Activated gamma-delta T cell treated with anti-CD3 and anti-CD28 coated beads, Interleukin-2, amount 50 U/mL, for 16 hours (primary cell): ENCODE results near the gene CARD8.
"Not testable (repeated sequence)": the region's sequence is repeated elsewhere in the genome, so short reads cannot be mapped to it uniquely, and the experiment has no call there.

Source experiments
- DNase-seq: peaks from one replicate; pipeline ENCODE4 v3.0.0-alpha.2; 2020; ENCODE audit warnings: low read depth

The CARD8 gene, protein sequence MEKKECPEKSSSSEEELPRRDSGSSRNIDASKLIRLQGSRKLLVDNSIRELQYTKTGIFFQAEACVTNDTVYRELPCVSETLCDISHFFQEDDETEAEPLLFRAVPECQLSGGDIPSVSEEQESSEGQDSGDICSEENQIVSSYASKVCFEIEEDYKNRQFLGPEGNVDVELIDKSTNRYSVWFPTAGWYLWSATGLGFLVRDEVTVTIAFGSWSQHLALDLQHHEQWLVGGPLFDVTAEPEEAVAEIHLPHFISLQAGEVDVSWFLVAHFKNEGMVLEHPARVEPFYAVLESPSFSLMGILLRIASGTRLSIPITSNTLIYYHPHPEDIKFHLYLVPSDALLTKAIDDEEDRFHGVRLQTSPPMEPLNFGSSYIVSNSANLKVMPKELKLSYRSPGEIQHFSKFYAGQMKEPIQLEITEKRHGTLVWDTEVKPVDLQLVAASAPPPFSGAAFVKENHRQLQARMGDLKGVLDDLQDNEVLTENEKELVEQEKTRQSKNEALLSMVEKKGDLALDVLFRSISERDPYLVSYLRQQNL

DNA sequence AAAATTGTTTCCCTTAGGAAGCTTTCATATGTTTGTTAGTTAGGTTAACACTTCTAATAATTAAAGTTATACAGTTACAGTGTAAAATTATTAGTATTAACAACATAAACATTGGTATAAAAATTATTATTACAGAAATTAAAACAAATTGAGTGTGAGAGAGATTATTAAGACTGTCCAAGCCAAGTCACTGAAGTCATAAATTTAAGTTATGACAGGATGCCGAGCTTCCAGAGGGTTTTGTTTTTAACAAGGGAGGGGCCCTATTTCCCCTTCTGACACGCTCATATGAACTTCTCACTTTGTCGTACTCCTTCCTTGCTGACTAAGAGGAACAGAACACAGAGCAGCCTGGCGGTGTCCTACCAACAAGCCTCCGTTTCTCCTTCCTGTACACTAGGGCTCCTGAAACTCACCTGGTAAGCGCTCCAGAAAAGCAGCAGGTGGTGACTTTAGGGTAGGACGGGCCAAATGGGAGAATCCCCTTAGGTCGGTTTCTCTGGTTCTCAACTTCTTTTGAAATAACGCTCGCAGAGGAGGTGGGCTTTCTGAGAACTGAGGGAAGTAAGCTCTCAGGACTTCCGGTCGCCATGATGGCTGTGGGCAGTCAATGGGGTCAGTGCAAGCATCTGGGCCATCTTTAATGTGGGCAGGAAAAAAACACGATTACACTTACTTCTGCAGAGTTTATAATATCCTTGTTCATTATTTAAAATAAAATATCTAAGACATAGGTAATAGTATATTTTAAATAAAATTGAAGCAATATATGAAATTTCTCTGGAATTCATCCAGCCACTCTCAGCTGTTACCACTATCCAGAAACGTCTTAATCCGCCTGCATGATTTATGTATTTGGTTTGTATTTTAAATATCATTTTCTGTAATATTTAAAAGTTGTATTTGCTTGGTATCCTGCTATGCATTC, at the start of gene CARD8:
TSS of gene CARD8 (minus strand) at position 537 of the 928 bp plus-strand sequence. CDS start 14,892 bp downstream, outside the sequence.
- DNase-seq, result peak; percentile 68

DNA sequence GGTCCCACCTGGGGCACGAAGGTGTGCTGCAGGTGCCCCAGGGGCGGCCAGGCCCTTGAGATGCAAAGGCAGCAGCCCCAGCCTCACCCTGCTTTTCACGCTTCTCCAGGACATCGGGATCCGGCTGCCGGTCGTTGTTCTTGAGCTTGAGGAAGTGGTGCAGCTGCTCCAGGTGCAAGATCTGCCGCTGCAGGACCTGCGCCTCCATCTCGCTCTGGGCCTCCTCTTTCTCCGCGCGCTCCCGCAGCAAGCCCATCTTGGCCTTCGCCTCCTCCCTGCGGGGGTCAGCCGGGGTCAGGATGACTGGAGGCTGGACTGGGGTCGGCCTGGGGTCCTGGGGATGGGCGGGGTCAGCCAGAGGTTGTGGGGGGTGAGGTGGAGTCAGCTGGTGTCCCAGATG, 48.2 kb upstream of the CARD8 start:
- DNase-seq, result no peak

DNA sequence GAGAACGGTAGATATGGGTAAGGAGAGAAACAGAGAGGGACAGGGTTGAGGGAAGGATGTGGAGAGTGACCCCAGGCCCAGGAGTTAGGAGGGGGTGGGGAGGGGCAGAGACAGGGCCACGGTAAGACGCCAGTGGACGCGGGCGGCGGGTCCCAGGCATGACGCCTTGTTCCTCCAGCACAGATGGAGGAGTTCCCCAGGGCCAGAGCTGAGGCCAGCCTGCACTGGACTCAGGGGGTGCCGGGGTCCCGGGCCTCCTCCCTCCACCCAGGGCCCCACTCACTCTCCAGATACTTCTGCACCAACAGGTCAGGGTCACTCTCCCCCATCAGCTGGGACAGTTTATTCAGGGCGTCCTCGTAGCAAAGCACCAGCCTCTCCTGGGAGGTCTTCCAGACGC, 47.7 kb upstream of the CARD8 start:
- DNase-seq, result no peak

DNA sequence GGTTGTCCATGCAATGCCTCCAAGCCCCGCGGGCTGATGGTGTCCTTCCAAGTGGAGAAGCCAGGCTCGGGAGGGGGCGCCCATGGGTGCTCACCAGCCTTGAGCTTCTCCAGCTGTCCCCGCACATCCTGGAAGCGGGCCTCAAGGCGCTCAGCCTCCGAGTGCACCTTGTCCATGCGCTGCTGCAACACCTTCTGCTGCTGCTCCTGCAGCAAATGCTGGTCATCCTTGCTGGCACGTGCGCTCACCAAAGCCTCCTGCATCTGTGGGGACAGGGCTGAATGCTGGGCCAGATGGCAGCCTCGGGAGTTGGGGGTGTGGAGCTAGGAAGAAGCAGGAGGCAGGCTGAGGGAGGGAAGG, 46.9 kb upstream of the CARD8 start:
- no peak for DNase-seq

GRCh38 chr19:48301886-48302599, 46.3 kb upstream of the CARD8 start:
- no peak for DNase-seq

- DNase-seq, result no peak
Measured at GRCh38 chr19:48297975-48298374, 42.3 kb upstream of the CARD8 start.

DNA sequence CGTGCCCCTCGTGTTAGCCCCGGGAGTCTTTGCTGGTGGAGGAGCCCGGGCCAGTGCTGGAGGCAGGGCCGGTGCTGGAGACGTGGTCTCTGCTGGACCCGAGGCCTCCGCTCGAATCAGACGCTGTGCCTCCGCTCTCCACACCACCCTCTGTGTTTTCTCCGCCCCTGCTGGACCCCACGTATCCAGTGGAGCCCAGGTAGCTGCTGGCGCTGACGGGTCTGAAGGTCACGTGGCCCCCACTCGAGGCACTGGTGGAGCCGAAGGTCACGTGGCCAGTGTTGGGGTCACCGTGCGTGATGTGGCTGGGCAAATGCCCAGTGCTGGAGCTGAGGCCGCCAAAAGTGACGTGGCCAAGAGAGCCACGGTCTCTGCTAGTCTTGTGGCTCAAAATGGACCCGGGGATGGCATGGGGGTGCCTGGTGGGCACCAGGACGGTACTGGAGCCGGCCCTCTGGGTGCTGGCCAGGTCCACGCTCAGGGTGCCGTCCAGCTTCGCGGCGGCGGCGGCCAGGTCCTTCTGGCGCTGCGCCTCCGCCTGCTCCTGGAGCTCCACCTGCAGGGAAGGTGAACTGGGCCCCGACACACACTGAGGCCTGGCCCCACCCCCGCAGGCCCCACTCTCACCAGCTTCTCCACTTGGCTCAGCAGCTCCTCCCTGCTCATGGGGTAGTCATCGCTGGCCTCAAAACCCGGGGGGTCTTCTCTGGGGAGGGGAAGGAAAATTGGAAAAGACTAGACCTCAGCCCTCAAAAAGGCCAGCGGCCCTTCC, 41.4 kb upstream of the CARD8 start:
- no peak for DNase-seq

GRCh38 chr19:48295458-48295857, 39.7 kb upstream of the CARD8 start:
- no peak for DNase-seq

DNA sequence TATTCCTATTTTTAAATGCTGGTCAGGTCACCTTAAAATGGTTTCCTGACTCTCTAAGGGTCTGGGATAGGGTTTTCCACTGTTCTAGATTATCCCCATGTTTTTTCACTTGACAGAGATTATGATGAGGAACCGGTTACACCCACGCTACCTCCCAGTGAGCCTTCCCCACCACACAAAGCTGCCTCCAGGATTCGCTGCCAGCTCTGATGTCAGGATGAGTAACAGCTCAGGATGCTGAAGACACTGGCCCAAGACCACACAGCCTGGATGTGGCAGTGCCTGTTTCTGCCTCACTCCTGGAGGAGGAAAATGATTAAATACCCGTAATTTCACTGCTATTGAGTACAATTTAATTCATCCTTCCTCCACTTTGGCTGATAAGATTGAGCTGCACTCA, 37.1 kb upstream of the CARD8 start:
- DNase-seq, result no peak

GRCh38 chr19:48291489-48291815, 35.7 kb upstream of the CARD8 start:
- not testable (repeated sequence) for DNase-seq

DNA sequence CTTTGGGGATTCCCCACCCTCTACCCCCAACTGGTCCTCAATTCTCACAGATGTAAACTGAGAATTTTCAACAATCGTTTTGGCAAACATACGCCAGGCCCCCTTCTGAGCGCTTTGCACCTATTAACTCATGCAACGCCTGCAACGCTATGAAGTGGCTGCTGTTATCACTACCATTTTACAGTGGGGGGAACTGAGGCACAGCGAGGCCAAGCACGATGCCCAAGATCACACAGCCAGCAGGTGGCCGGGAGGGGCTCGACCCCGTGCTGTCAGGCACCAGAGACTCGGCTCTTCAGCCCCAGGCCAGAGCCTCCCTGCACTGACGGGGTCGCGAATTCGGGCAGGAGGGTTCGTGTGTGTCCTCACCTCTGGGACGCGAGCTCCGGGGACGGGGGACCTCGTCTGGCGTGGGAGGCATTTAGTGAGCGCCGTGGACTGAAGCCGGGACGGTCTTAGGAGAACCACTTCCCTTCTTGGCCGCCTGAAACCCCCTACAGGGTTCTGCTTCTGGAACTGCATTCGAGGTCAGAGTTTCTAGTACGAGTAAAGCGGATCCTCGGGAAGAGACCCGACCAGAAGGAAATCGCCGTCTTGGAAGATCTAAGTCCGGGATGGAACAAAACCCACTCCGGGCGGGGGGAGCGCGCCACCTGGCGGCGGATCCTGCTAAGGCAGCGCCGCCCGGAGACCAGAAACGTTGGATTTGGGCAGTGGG, 35.2 kb upstream of the CARD8 start:
- DNase-seq, result peak; percentile 47

- no peak for DNase-seq
Measured at GRCh38 chr19:48290401-48290770, 34.7 kb upstream of the CARD8 start.

GRCh38 chr19:48287748-48288147, 32.0 kb upstream of the CARD8 start:
- DNase-seq, result no peak

DNA sequence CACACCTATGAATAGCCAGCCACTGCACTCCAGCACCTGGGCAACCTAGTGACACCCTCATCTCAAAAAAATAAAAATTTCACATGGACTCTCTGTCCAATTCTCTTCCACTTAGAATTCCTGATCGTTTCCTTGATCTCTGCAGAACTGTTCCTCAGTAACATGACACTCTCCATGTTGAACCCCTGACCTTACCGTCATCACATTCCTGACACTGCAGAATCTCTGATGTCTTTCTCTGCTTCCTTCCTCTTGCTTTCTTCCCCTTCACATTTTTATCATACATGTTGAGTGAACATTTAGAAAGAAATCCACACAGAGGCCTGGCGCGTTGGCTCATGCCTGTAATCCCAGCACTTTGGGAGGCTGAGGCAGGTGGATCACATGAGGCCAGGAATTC, 29.2 kb upstream of the CARD8 start:
- no peak for DNase-seq

GRCh38 chr19:48283908-48284307, 28.2 kb upstream of the CARD8 start:
- DNase-seq, result no peak

GRCh38 chr19:48279747-48280146, 24.0 kb upstream of the CARD8 start:
- no peak for DNase-seq

- no peak for DNase-seq
Measured at GRCh38 chr19:48274938-48275337, 19.2 kb upstream of the CARD8 start.

- DNase-seq, result no peak
Measured at GRCh38 chr19:48274173-48274572, 18.5 kb upstream of the CARD8 start.

- no peak for DNase-seq
Measured at GRCh38 chr19:48271531-48272151, 15.9 kb upstream of the CARD8 start.

DNA sequence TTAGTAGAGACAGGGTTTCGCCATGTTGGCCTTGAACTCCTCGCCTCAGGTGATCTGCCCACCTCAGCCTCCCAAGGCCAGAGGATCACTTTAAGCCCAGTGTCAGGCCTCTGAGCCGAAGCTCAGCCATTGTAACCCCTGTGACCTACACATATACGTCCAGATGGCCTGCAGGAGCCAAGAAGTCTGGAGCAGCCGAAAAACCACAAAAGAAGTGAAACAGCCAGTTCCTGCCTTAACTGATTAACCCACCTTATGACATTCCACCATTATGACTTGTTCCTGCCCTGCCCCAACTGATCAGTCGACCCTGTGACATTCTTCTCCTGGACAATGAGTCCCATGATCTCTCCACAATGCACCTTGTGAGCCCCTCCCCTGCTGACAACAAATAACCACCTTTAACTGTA, 13.9 kb upstream of the CARD8 start:
- DNase-seq, result not testable (repeated sequence)
